Measurements from ENCODE around the gene TRPM3. TPM values are rescaled to one million over a fixed set of nuclear protein-coding genes. Genes with fewer than 3 reads are reported as not detected.

Gene TRPM3
- total and polyA plus RNA-seq, 2 experiments from 2014 or later, result 0.24 TPM; not detected in 1

- Histone ChIP-seq H3K27me3 (no peaks in the 10 kb centered on the region), H3K4me3 (no peak overlapping the region), H3K27ac (no peak overlapping the region), H3K36me3 (no peaks in the 10 kb centered on the region), H3K4me1 (ENCODE audit: low read depth) (no peaks in the 10 kb centered on the region), H3K9me3 (ENCODE audit: low read depth) (no peaks in the 10 kb centered on the region)
- DNase-seq (ENCODE audit: low read depth in 1 of 2, low spot score in 1 of 2), result peak in 1 of 2 donors; percentile 22
- no peak for TF ChIP-seq CTCF (IDR thresholded peaks at IDR 0.05; ENCODE audit: low read depth, low read length)
Measured at GRCh38 chr9:70936536-70936935, 184.9 kb downstream of the TRPM3 start.

GRCh38 chr9:70935856-70936255 is 185.6 kb downstream of the TRPM3 start:
- Histone ChIP-seq H3K36me3 (no peaks in the 10 kb centered on the region), H3K4me1 (ENCODE audit: low read depth) (no peaks in the 10 kb centered on the region), H3K27me3 (no peaks in the 10 kb centered on the region), H3K9me3 (ENCODE audit: low read depth) (no peaks in the 10 kb centered on the region), H3K27ac (no peak overlapping the region), H3K4me3 (no peak overlapping the region)
- no peak for TF ChIP-seq CTCF (IDR thresholded peaks at IDR 0.05; ENCODE audit: low read depth, low read length)
- peak in 1 of 2 donors; percentile 26 for DNase-seq (ENCODE audit: low read depth in 1 of 2, low spot score in 1 of 2)

GRCh38 chr9:70934642-70935041 is 186.8 kb downstream of the TRPM3 start:
- no peaks in the 10 kb centered on the region for H3K36me3 ChIP-seq
- H3K9me3 ChIP-seq (ENCODE audit: low read depth), result no peaks in the 10 kb centered on the region
- no peak for DNase-seq (ENCODE audit: low read depth in 1 of 2, low spot score in 1 of 2)
- H3K27me3 ChIP-seq, result no peaks in the 10 kb centered on the region
- no peak for TF ChIP-seq CTCF (IDR thresholded peaks at IDR 0.05; ENCODE audit: low read depth, low read length)
- no peaks in the 10 kb centered on the region for H3K4me1 ChIP-seq (ENCODE audit: low read depth)
- no peak overlapping the region for H3K27ac ChIP-seq
- H3K4me3 ChIP-seq, result no peak overlapping the region

DNA sequence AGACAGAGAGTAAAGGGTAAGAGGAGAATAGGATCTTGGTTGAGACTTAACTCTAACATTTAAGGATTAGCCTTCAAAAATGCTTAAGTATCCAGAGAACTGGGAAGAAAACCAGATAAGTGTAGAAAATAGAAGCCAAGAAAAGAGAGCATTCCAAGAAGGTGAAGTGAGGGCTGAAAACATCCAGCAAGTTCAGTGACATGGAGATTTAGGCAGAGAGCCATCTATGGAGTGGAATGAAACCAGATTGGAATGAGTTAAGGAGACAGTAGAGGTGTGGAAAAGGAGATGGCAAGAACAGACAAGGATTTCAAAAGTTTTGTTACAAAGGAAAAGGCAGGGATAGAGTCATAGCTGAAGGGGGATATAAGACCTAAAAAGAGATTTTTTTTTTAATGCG is 188.1 kb downstream of the TRPM3 start:
- TF ChIP-seq CTCF (IDR thresholded peaks at IDR 0.05; ENCODE audit: low read depth, low read length), result no peak
- peak in 1 of 2 donors; percentile 40 for DNase-seq (ENCODE audit: low read depth in 1 of 2, low spot score in 1 of 2)
- no peak overlapping the region for H3K27ac ChIP-seq

DNA sequence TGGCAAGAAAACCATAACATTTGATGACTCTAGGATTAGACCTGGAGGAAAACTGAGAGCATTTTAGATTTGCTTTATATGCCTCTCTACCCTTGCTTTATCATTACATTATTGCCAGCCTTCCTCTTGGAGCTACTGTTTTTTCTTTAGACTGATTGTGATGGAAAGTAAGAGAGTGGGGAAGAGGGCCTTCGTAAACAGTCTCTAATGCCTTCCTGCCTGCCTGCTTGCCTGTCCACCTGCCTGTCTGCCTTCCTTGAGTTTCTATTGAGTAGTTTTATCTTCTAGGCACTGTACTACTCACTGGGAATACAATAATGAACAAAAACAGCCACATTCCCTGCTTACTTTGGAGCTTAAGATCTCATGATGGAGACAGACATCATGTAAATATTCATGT is 189.3 kb downstream of the TRPM3 start:
- Histone ChIP-seq H3K9me3 (ENCODE audit: low read depth) (no peaks in the 10 kb centered on the region), H3K27me3 (no peaks in the 10 kb centered on the region), H3K27ac (no peak overlapping the region), H3K36me3 (no peaks in the 10 kb centered on the region), H3K4me1 (ENCODE audit: low read depth) (no peaks in the 10 kb centered on the region), H3K4me3 (no peak overlapping the region)
- no peak for DNase-seq (ENCODE audit: low read depth in 1 of 2, low spot score in 1 of 2)
- no peak for TF ChIP-seq CTCF (IDR thresholded peaks at IDR 0.05; ENCODE audit: low read depth, low read length)

More for the DNA sequence above, 188.1 kb downstream of the TRPM3 start:
- Histone ChIP-seq H3K27me3 (no peaks in the 10 kb centered on the region), H3K4me3 (no peak overlapping the region), H3K4me1 (ENCODE audit: low read depth) (no peaks in the 10 kb centered on the region), H3K36me3 (no peaks in the 10 kb centered on the region), H3K9me3 (ENCODE audit: low read depth) (no peaks in the 10 kb centered on the region)

GRCh38 chr9:70927530-70927929 is 193.9 kb downstream of the TRPM3 start:
- H3K27me3 ChIP-seq, result no peaks in the 10 kb centered on the region
- H3K4me3 ChIP-seq, result no peak overlapping the region
- no peak for DNase-seq (ENCODE audit: low read depth in 1 of 2, low spot score in 1 of 2)
- no peaks in the 10 kb centered on the region for H3K36me3 ChIP-seq
- TF ChIP-seq CTCF (IDR thresholded peaks at IDR 0.05; ENCODE audit: low read depth, low read length), result no peak
- no peak overlapping the region for H3K27ac ChIP-seq
- no peaks in the 10 kb centered on the region for H3K4me1 ChIP-seq (ENCODE audit: low read depth)
- H3K9me3 ChIP-seq (ENCODE audit: low read depth), result no peaks in the 10 kb centered on the region
